T-helper 2 cell (primary cell): ENCODE data around the gene MXI1.
"Not testable (repeated sequence)": the region's sequence is repeated elsewhere in the genome, so short reads cannot be mapped to it uniquely, and the experiment has no call there.

Experiments used
- DNase-seq, 5 experiments: peaks; one replicate each; pipeline versions ENCODE4 v3.0.0 to v3.0.0-alpha.2; 2012 to 2022

Gene MXI1

DNA sequence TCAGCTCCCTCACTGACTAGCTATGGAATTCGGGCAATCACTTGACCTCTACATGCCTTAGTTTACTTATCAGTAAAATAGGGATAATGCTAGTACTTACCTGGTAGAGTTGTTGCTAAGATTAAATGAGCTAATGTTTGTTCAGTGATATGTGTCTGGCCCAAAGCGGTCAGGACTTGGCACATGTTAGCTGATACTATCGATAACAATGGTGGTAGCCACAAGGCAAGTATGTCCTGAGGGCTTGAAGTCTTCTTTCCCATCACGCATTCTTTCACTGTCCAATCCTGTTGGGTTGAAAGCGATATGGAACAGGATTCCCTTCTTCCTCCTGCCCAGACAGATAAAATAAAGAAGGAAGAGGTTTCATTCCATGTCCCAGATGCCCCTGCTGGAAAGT, 25.5 kb upstream of the MXI1 start:
- no peak for DNase-seq

DNA sequence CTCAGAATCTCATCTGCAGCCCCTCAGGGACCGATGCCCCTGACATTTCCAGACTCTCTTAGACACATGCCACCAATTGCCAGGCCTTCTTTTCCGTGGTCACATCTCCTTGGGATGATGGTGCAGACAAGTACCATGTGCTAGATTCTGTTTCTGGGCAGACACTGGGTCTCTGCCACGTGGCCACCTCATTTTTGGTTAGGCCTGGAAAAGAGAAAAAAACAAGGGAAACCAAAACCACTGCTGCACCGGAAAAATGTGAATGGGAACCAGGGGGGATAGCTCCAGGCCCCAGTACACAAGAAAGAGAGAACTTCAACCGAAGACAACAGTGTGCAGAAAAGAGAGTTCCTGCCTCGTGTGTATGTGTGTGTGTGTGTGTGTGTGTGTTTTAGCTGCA, 23.0 kb upstream of the MXI1 start:
- no peak for DNase-seq

DNA sequence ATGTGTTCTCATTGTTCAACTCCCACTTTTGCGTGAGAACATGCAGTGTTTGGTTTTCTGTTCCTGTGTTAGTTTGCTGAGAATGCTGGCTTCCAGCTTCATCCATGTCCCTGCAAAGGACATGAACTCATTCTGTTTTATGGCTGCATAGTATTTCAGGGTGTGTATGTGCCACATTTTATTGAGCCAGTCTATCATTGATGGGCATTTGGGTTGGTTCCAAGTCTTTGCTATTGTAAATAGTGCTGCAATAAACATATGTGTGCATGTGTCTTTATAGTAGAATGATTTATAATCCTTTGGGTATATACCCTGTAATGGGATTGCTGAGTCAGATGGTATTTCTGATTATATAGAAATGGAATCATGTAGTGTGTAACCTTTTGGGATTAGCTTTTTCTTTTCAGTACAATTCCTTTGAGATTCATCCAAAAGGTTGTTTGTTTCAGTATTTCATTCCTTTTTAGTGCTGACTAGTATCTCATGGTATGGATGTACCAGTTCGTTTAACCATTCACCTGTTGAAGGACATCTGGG, 21.7 kb upstream of the MXI1 start:
- DNase-seq = not testable (repeated sequence)

DNA sequence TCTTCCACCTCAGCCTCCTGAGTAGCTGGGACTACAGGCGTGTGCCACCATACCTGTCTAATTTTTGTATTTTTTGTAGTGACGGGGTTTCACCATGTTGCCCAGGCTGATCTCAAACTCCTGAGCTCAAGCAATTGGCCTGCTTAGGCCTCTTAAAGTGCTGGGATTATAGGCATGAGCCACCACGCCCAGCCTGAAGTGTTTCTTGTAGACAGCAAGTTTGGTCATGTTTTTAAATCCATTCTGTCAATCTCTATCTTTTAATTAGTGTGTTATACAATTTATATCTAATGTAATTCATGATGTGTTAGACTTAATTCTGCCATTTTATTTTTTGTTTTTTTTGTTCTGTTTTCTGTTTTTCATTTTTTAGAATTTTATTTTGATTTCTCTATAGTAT, 17.2 kb upstream of the MXI1 start:
- no peak for DNase-seq

DNA sequence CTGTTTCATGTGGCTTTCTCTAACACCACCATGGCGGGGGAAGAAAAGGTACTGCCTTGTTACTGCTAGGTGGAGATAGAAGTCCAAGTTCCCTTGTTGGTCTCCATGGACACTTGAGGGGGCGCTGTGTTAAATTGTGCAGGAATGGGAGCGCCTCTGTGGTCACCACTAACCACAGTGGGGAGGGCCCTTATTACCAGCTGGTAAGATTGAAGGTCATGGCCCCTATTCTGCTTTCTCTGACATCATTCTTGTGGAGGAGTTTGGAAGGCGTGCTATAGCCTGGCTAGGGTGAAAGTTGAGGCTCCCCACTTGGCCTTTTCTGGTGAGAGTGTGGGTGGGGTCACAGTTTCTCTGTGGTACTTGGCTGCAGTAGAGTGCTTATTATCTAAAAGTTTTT, 14.9 kb upstream of the MXI1 start:
- DNase-seq = peak in 1 of 5 experiments; percentile 39

DNA sequence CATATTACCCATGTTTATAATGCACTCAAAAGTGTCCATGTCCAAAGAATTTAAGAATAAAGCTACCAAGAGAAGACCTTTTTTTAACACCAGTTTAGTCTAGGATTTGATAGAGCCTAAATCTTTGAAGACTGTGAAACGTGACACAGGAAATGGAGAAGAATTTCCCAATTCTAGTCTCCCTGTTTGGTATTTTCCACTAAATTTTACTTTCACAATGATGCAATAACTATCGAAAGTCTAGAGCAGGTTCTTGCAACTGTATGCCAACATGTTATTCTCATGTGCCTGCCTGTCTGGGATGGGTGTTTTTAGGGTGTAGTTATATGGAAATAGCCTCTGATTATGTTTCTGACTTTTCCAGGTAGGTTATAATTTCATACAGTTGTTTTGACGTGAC, 6.9 kb upstream of the MXI1 start:
- DNase-seq = no peak

DNA sequence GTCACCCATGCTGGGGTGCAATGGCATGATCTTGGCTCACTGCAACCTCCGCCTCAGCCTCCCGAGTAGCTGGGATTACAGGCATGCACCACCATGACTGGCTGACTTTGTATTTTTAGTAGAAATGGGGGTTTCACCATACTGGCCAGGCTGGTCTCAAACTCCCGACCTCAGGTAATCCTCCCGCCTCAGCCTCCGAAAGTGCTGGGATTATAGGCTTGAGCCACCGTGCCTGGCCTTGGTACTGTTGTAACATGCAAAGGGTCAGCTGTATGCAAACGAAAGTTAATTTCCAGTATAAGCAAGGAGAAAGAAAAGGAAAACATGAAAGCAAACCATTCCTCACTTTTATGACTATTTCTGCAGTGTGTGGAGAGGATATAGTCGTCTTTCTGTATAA, 6.4 kb upstream of the MXI1 start:
- DNase-seq = not testable (repeated sequence)

DNA sequence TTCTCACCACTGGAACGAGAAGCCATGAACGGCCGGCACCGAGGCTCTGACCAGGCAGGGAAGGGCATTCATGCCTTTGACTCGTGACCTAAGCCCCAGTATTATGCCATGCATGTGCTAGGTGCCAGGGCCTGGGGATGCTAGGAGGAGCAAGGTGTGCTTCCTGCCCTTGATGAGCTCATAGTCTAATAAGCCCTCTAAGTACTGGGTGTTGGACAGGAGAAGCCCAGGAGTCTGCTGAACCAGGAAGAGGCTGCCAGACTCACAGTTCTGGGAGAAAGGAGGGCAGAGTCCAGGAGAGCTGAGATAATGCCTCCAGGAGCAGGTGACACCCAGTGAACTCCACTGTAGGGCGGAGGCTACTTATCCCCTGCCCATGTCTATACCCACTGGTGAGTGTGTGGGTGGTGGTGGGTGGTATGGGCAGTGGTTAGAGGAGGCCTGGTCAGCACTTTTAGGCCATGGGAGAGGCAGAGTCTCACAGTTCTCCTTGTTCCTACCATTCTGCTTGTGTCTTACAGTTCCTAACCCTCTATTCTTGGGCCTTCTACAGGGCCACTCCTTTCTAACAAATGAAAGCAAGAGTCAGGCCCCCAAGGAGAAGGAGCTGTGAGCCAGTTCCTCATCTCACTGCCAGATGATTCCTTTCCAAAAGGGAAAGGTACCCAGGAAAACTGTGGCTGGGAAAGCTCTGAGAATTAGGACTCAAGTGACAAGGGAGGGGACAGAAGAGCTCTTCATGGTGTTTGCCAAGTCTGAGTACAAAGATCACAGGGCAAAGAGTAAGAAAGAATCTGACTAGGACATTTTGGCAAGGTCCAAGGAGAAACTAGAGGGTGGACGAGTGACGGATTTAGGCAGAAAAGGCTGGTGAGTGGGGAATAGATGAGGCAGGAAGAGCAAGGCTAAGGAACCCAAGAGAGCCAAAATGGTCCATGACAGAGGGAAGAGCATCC, 3.6 kb upstream of the MXI1 start:
- no peak for DNase-seq

DNA sequence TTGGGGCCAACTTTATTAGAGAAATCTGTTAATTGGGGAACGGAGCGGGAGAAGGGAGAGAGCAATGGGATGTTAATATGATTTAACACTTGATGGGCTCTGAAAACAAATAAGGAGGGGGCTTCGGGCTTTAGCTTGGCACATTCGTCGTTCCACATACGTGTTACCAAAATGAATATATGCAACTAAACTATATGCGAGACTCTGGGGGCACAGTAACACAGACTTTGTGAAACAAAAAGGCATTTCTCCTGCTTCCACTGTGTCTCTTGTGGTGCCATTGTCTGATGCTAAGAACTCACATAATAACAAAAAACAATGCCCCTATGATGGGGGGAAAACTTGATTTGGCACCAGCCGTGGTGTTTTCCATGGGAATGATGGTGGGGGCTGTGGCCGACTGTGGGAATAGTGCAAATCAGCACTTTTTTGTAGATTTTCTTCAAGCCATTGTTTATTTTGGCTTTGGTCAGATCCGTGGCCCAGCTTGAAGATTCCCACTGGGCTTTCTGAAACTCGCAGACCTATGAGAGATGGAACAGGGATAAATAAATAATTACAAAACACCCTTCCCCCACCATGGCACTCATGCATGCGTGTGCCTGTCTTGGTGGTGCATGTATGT, 2.2 kb upstream of the MXI1 start:
- no peak for DNase-seq

DNA sequence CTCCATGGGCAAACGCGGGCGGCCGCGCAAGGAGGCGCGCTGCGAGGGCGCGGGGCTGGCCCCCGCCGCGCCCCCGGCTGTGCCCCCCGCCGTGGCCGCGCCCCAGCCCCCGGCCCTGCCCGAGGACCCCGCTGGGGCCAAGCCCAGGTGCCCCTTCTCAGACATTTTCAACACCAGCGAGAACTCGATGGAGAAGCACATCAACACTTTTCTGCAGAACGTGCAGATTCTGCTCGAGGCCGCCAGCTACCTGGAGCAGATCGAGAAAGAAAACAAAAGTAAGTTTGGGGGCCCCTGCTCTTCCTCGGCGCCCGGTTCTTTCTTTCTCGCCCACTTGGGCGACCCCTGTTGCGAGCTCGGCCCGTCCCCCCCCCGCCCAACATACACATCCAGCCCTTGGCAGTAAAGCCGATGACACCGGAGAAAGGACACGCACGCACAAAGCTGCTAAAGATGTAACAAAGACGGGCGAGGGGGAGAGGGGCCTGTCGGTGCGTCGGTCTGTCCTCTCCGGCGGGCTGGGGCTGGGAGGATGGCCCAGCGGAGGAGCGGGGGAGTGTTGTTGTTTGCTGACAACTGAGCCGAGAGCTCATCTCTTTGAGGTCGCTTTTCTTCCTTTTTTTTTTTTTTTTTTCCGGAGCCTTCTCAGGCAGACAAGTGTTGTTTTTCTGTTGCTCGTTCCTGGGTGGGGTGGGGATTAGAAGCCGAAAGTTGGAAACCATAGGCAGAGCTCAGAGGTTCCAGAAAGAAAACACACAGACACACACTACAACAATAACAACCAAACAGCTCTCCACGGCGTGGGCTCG, 604 bp downstream of the MXI1 start:
- DNase-seq = peak in 3 of 5 experiments; percentile 33 to 64 (median 53)

DNA sequence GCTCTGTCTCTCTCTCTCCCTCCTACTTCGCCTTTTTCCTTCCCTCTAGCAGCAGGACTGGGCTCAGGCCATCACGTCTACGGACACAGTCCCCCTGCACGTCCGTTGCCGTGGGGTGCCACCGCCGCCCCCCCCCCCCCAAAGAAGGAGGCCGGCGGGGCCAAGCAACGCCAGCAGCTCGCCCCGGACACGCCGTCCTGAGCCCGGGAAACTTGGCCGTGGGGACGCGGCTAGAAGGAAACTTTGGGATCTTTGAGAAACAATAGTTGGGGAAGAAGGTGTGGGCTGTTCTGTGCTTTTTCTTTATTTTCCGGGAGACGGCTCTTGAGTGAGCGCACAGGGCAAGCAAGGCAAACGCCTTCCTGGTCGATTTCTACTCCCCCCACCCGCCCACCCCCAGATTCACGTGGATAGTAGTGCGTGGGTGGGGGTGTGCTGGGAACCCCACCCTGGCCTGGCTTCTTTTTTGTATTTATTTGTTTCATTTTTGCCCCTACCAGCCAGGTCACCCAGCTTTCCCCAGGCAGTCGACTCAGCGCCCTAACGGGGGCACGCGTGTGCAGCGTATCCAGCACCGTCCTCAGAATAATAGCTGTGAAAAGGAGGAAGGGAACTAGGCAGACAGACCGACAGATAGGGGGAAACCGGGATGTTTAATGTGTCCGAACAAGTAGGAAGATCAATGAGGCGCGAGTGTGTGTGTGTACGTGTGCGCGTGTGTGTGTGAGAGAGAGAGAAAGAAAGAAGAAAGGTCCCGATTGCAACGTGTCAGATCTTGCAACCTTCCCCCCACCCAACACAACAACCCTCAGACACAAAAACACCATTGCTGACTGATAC, 1.4 kb downstream of the MXI1 start:
- no peak for DNase-seq

DNA sequence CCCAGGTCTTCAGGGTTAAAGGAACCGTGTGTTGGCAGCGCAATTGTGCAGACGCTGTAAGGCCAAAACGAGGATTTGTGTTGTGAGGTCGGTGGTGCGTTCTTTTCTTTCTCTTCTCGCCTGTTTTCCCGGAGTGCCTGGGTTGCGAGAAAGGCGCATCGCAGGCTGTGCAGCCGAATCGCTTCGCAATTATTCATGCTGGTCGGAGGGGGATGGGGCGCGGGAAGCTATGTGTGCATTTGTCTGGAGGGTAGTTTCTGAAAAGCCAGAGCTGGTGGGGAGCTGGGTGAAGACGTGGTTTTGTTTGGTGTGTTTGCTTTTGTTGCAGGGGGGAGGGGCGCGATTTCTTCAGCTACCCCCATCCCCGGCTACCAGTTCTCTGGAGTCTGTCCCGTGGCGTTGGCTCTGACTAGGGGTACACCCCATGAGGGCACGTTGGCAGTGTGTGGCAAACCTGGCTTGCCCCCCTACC, 2.1 kb downstream of the MXI1 start:
- DNase-seq = peak in 4 of 5 experiments; percentile 38 to 88 (median 62)

DNA sequence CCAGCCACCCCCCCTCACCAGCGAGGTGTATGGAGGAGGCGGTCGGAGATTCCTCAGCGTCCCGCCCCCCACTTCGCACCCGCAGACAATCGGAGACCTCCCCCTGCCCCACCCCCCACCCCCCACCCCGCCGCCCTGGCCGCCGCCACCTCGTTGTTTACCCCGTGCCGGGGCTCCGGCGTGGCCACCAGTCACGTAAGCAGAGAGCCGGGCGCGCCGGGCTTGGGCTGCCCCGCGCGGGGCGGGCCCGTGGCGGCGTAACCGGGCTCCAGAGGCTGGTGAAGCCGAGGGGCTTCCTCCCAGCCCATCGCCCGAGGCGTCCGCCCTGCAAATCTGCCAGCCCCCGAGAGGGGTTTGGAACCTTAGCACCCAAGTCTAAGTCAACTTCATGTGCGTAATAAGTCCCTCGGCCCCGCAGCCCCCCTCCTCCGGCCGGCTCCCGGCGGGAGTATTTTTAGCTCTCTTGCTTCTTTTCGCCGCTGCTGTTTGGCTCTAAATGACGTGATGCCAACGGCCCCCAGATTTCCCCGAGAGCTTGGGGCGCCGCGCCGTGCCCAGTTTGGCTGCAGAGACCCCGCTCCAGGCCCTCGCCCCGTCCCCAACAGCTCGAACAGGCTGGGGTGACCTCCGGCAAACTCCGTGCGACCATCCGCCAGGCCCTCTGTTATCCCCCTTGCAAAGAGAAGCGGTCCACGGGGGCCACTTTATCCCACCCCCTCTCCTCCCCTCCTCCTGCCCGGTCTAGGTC, 2.7 kb downstream of the MXI1 start:
- DNase-seq = peak in 1 of 5 experiments; percentile 46

DNA sequence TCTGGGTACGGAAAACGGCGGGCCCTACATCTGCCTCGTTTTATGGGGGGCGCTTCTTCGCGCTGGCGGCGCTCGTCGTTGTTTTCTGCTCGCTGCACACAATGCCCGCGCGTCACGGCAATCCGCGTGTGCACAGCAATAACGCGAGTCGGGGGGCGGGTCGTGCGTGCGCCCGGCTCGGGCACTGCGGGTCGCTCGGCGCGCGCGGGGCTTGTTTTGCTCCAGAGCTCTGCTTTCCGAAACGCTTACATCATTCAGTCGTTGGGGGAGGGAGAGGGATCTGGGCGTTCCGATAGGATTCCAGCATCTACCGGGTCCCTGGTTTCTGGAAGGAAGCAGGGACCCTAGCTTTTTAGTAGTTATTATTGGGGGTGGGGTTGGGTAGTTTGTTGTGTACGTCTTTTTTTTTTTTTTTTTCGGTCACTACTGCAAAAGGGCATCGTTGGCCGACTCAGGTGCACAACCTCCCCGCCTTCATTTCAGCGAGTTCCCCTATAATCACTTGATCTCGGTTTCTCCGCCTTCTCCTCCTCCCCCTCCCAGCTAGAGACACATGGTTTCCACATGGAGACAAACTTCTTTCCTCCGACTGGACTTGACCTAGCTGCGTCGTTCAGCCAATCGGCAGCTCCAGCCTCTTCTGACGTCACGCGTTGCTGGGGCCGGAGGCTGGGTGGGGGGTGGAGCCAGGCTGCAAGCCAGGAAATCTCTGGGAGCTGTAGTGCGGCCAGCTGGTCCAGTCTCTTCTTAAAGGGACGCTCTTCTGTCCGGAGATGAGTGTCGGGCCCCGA, 3.5 kb downstream of the MXI1 start:
- peak; percentile 73 to 95 (median 86) for DNase-seq

DNA sequence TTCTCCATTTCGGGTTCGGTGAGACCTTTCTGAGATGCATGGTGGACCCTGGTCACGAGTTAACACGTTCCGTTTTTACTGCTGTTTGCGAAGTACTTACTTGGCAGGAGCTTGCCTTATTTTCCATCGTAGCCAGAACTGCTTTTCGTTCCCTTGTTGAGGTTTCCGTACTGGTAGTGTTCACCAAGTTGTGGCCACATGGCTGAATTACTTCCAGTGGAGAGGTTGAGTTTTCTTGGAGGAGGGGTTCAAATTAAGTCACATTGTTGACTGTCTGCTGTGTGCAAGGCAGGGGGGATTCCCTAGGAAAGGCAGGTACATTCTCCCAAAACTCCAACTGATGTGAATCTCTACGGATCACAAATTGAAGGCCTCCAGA, 4.0 kb downstream of the MXI1 start:
- DNase-seq = no peak

DNA sequence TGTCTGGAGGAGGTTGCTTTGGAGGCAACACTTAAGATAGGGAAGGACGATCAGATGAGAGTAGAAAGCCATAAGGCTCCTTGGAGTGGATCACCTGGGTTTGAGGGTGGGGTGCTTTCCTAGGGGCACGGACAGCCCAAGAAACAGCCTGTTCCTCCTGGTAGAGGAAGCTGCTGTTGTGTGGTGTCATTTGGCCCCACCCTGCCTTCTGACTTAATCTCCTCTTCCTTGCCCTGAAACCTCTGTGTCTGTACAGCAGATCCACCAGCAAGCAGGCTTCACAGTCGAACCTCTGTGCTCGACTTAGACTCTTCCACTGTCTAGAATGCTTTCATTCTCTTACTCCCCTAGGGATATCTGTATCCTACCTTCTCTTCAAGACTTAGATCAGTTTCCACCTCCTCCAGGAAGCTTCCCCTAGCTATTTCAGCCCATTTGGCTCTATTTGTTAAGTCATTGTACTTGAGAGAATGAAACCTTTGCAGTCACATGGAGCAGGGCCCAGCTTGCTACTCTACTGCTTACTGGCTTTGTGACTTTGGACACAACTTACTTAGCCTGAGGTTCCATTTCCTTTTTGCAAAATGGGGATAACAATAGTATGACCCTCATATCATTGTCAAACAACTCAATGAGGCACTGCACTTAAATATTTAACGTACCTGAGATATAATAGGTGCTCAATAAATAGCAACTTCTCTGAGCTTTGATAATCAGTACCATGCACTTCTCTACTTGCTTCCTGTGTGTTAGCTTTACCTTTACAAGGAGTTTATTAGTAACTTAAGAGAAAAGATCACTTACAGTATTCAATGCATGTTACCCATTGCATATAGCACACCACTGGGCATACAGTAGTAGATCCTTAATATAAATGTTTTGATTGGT, 5.0 kb downstream of the MXI1 start:
- DNase-seq = peak in 3 of 5 experiments; percentile 13 to 81 (median 33)

DNA sequence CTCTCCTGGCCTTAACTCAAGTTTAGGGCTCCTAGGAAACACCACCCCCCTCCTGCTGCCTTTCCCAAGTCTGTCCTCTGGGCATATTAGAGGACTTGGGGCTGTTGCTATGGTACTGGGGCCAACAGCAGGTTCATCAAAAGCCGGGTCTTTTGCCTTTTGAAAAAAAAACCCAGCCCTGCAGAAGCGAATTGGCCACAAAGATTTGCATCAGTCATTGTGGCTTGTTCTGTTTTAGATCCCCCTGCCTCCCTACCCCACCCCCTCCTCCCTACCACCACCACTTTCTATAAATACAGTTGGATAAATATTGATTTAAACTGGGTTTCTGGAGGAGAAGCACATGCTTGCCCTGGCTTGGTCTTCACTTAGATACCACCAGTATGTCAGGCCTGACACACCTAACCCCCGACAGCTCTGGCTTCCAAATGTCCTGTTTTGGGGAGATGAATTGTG, 7.0 kb downstream of the MXI1 start:
- DNase-seq = peak in 1 of 5 experiments; percentile 79

DNA sequence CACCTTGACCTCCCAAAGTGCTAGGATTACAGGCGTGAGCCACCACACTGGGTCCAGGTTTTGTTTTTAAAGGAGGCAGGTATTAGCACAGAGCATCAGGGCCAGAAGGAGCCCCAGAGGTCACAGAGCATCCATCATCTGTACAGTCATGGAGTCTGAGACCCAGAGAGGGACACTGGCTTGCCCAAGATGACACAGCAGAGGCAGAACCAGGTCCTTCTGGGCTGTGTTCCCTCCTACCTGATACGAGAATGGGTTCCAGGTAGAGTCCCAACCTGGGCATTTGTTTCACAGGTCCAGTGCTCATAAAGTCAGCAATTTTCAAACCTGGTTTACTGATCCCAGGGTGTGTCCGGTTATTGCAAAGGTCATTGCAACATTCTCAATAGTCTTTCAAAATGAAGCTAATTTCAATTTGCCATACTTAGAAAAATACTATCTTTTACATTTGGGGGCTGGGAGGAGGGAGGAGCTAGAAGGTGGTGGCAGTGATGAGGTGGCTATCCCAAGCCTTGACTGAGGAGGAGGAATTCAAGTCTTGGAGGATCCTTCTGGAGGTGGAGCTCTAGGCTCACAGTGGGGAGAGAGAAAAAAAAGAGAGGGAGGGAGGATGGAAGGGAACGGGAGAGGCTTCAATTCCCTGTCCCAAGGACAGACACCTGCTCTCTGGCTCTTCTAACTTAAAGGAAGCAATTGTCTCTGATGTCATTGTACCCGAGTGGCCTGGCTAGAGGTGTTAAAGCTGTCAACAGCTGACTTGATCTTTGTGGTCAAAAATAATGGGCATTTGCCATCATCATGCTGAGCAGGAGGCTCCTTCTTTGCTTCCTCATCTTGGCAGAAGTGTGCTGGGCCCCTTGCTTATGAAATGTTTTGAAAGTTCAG, 8.1 kb downstream of the MXI1 start:
- DNase-seq = no peak
